GM15510 (cell line): ENCODE data around the gene TMEM41A.

Source experiments
- POLR2A ChIP-seq: IDR thresholded peaks from 3 replicates; pipeline ENCODE4 v1.6.1; 2011; ENCODE audit warnings: borderline replicate concordance; ENCODE audit not compliant: insufficient read length; ENCODE audit errors: extremely low read depth

TMEM41A gene

DNA sequence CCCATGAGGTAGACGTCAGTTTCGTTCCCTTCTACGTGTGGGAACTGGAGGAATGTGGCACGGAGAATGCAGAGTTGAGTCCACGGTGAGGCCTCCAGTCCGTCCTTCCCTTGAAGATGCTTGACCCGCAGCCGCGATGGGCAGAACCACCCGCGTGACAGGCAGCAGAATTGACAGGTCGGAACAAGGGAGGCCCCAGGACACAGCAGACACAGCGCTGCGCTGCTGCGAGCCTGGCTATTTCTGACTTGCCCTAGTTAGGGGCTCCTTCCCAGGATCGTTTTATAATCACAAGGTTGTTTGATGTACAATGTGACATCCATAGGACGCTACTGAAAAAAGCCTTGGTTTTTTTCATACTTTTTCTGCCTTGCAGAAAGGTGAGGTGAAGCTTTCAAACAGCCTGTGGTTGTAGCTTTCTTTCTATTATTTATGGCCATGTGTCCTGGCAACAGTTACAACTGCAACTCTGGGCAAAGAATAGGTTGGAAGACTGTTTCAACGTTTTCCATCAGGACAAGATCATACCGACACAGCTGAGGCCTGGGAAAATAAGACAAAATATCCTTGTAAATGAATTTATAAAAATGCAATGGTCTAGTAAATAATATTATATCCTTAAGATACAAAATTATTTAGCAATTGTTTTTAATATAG lies 9.6 kb upstream of the TMEM41A start:
- no peak for TF ChIP-seq POLR2A

DNA sequence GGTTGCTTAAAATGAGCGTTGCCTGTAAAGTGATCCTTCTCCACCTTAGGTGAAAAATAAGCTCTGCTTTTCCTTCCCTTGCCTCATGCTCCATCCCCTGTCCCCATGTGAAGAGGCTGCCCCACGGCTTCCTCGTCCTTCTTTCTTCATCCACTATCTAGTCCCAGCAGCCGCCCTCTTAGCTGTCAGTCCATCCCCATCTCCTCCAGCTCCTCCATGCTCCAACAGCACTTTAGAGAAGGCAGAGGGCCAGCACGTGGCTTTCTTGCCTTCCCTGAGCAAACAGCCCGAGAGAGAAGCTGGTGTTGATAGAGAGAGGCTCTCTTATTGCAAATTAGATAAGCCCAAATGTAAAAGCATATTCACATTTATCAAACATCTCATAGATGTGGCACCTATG lies 9.0 kb upstream of the TMEM41A start:
- no peak for TF ChIP-seq POLR2A

DNA sequence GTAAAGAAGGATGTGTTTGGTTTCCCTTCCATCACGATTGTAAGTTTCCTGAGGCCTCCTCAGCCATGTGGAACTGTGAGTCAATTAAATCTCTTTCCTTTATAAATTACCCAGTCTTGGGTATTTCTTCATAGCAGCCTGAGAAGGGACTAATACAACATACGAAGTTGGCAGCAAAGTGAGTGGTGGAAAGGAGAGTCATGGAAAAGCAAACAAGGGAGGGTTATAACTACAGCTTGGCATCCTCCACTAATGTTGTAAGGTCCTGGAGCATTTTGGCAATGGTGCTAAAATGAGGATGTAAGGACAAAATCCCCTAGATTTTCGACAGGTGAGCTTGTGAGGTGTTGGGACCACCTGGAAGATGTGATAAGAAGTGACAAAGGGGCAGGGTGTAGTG lies 5.8 kb upstream of the TMEM41A start:
- TF ChIP-seq POLR2A = no peak

- TF ChIP-seq POLR2A = no peak
Observed at GRCh38 chr3:185503521-185503920, 4.7 kb upstream of the TMEM41A start.

DNA sequence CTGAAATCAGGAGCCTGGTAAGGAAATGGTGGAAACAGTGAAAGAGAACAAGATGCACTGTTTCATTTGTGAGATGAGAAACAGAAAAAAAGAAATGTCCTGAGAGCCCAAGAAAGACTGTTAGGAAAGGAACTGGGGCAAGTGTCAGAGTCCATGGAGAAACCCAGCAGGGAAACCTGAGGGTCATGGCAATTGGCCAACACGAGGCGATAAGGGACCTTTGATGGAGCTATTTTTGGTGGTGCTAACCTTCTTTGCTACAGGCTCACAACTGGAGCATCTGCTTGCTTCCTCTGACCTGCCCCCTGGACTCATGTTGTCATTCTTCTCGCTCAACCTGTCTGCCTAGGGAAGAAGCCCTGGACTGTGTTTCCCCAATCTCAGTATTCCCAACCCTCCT lies 4.2 kb upstream of the TMEM41A start:
- no peak for TF ChIP-seq POLR2A

- no peak for TF ChIP-seq POLR2A
Observed at GRCh38 chr3:185490241-185490640, 8.6 kb downstream of the TMEM41A start.

DNA sequence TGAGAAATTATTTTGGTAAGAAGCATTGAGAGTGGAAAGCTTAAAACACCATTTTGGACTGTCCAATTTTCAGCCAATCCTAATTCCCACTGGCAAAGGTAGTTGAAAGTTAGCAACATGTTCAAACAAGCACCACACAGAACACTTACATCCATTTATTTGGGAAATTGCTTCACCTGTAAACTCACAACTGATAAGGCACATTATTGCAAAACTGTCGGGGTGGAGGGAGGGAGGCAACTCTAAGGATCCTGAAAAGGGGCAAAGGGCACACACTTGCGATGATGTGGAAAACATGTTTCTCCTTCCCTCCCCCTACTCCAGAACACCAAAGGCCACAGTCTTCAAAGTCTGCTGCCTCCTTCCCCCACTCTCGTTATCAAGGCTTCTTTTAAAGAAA lies 9.4 kb downstream of the TMEM41A start:
- TF ChIP-seq POLR2A = no peak

DNA sequence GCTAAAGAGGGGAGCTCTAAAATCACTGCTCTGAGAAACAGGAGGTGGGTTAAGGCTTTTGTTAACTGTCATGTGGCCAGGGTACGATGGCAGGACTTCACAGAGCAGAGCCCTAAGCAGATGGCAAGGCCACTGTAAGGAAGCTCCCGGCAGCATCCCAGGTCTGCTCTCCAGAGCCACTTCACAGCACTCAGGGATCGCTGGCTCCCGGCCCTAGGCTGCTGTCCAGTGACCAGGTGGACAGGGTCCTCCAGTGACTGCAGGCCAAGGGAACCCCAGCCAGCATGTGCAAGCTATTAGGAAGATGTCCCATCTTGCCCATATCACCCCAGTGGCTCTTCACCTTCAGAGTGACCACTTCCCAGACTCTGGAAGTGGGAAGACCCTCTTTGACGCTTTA lies 10.4 kb downstream of the TMEM41A start:
- TF ChIP-seq POLR2A = no peak

DNA sequence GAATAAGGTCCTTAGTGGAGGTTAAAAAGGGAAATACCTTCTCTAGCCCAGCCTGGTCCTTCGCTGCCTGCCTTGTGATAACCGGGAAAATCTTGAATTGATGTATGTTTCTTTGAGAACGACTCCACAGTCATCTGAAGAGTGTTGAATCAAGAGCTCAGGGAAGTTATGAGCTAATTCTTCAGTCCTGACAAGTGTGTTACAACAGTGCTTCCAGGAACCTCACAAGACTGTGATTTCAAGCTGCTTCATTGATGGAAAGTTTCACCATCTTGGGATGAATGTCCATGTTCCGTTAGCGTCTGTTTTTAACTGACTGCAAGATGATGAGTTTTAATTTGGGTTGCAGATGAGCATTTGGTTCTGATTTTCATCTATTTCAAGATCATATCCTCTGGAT lies 12.4 kb downstream of the TMEM41A start:
- no peak for TF ChIP-seq POLR2A

DNA sequence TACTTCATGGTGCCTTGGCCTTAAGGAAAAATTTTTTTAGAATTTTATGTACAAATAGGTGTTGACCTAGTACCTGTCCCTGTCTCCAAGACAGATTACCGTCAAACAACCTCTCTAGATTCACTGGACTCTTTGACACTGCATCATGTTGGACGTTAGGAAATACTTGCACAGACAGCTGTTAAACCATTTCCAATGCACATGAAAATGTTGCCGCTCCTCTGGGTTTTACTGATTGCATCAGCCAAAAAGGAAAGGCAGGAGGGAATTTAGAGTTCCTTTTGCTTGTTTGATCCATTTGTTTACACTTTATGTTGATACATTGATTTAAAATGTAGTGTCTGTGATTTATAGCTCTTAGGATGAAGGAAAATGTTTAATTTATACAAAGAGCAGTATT lies 14.5 kb downstream of the TMEM41A start:
- TF ChIP-seq POLR2A = no peak

GRCh38 chr3:185479373-185479945 lies 19.4 kb downstream of the TMEM41A start:
- no peak for TF ChIP-seq POLR2A

GRCh38 chr3:185477316-185477715 lies 21.5 kb downstream of the TMEM41A start:
- no peak for TF ChIP-seq POLR2A

DNA sequence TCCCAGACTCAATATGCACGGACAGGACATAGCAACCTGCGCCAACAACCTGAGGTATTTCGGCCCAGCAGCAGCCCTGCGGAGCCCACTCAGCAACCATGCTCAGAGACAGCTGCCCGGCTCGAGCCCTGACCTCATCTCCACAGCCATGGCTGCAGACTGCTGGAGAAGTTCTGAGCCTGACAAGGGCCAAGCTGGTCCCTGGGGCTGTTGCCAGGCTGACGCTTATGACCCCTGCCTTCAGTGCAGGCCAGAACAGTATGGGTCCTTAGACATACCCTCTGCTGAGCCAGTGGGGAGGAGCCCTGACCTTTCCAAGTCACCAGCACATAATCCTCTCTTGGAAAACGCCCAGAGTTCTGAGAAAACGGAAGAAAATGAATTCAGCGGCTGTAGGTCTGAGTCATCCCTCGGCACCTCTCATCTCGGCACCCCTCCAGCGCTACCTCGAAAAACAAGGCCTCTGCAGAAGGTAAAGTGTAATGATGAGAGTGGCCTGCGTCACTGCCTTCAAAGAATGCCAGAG lies 25.5 kb downstream of the TMEM41A start:
- no peak for TF ChIP-seq POLR2A

GRCh38 chr3:185470323-185470722 lies 28.5 kb downstream of the TMEM41A start:
- TF ChIP-seq POLR2A = no peak

DNA sequence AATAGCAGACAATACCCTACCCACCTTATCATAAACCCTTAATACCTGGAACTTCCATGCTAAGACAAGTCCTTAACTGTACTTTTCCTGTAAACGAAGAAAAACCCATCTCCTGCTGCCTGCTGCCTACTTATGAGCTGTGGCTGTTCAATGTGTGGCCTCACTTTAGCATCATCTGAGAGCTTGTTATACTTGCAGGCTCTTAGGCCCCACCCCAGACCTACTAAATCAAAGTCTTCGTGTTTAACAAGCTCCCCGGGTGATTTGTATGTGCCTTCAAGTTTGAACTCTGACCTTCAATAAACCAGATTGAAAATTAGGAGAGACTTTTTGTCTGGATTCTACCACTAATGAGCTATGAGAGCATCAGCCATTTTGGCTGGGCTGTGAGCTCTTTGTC lies 29.3 kb downstream of the TMEM41A start:
- no peak for TF ChIP-seq POLR2A

DNA sequence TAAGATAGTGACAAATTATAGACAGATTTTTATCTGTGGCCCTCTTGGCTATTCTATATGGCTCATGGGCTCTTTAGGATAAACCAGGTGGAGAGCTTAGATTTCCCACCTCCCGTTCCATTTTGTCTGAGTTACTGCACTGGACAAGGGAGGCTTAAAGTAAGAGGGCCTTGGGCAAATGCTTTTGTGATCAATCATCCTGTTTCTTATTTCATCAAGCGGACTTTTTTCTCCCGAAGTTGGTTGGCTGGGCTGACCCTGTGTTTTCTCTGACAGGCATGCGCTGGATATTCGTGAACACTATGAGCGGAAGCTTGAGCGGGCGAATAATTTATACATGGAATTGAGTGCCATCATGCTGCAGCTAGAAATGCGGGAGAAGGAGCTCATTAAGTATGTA lies 33.4 kb downstream of the TMEM41A start:
- no peak for TF ChIP-seq POLR2A
